HCT116 (cell line): ENCODE data around the gene GPAT3. TPM values are rescaled to one million over a fixed set of nuclear protein-coding genes. Genes with fewer than 3 reads are reported as not detected.

Experiments used
- ATAC-seq: fragments of 200-7000 bp; cut with Tn5 transposase; 2 replicates; pipeline ENCODE4 v1.9.1; 2020; ENCODE audit warnings: mild to moderate bottlenecking, moderate library complexity
- BruUV-seq: library from RNA; stranded (reverse); fragments of 400-500 nt; replicated peaks from 2 replicates; lab custom pipeline; 2021; lab: Mats Ljungman, UMichigan
- CTCF ChIA-PET: fragments of 300-600 bp; sonication (Branson Sonifier 250); formaldehyde crosslinking; loops from one replicate; lab custom pipeline; 2021; ENCODE audit warnings: antibody characterized with exemption; lab: Charles Lee
- POLR2A ChIA-PET: fragments of 300-600, 350-600 bp; sonication (Branson Sonifier 250); formaldehyde crosslinking; loops from one replicate; lab custom pipeline; 2021; ENCODE audit warnings: antibody characterized with exemption; lab: Charles Lee
- RAD21 ChIA-PET, 2 experiments: fragments of 300-600 bp; sonication (Branson Sonifier 250); formaldehyde crosslinking; loops; one replicate each; lab custom pipeline; 2023; ENCODE audit warnings: low total read pairs in 2 of 2; ENCODE audit not compliant: uncharacterized antibody in 2 of 2, unreplicated experiment in 2 of 2, low non-redundant PET in 1 of 2; lab: Charles Lee
- DNase-seq: peaks from one replicate; pipeline ENCODE4 v3.0.0-alpha.2; 2010; ENCODE audit warnings: low read depth, low spot score
- H2AFZ ChIP-seq: fragments of 200-600 bp; shearing (Covaris generic), sonication (generic); 2 replicates; pipeline ENCODE4 v1.6.1; 2017; ENCODE audit warnings: low read depth, mixed run types, mixed read lengths, antibody characterized with exemption, low read length; ENCODE audit not compliant: poor library complexity, severe bottlenecking
- H3K27ac ChIP-seq: 2 replicates; pipeline ENCODE4 v1.5.1; 2012; ENCODE audit warnings: low read depth, low read length
- H3K27me3 ChIP-seq: fragments of 200-600 bp; sonication (generic); 2 replicates; pipeline ENCODE4 v1.6.1; 2016; ENCODE audit warnings: mixed run types, low read length, mixed read lengths; ENCODE audit not compliant: insufficient read depth
- H3K36me3 ChIP-seq, 2 experiments: fragments of 200-500 bp in 1 of 2; fragments of 200-600 bp in 1 of 2; sonication (Bioruptor generic) in 1 of 2; sonication (generic) in 1 of 2; 2 replicates each; pipeline versions ENCODE4 v1.5.1 to v1.6.1; 2014 to 2016; ENCODE audit warnings: low read length in 2 of 2, inconsistent platforms in 1 of 2, mixed read lengths in 1 of 2, mixed run types in 1 of 2; ENCODE audit not compliant: insufficient read depth in 2 of 2, control insufficient read depth in 1 of 2
- H3K4me1 ChIP-seq, 2 experiments: fragments of 200-600 bp in 1 of 2; sonication (generic) in 1 of 2; 2 replicates each; pipeline versions ENCODE4 v1.5.1 to v1.6.1; 2012 to 2017; ENCODE audit warnings: low read length in 2 of 2, inconsistent platforms in 1 of 2, mild to moderate bottlenecking in 1 of 2, mixed read lengths in 1 of 2, mixed run types in 1 of 2, moderate library complexity in 1 of 2; ENCODE audit not compliant: insufficient read depth in 2 of 2, control insufficient read depth in 1 of 2
- H3K4me2 ChIP-seq: fragments of 200-600 bp; sonication (generic); 2 replicates; pipeline ENCODE4 v1.6.1; 2017; ENCODE audit warnings: mixed run types, low read length, mixed read lengths
- H3K4me3 ChIP-seq, 2 experiments: fragments of 200-600 bp in 1 of 2; sonication (generic) in 1 of 2; replicated peaks in 1 of 2; 2 replicates each; pipeline ENCODE4 v1.5.1; 2011 to 2016; ENCODE audit warnings: low read length in 2 of 2, control low read depth in 1 of 2, low read depth in 1 of 2, mild to moderate bottlenecking in 1 of 2, mixed read lengths in 1 of 2, mixed run types in 1 of 2
- H3K79me2 ChIP-seq: fragments of 200-600 bp; sonication (generic); 2 replicates; pipeline ENCODE4 v1.6.1; 2017; ENCODE audit warnings: mild to moderate bottlenecking, mixed run types, low read length, moderate library complexity, mixed read lengths; ENCODE audit not compliant: insufficient read depth
- H3K9ac ChIP-seq: fragments of 200-600 bp; sonication (generic); 2 replicates; pipeline ENCODE4 v1.6.1; 2016; ENCODE audit warnings: low read length, mixed read lengths
- H3K9me2 ChIP-seq: fragments of 200-600 bp; sonication (generic), shearing (Covaris generic); 2 replicates; pipeline ENCODE4 v1.6.1; 2017; ENCODE audit warnings: mixed run types, mild to moderate bottlenecking, moderate library complexity; ENCODE audit not compliant: insufficient read depth
- H3K9me3 ChIP-seq, 2 experiments: fragments of 200-500 bp in 1 of 2; fragments of 200-600 bp in 1 of 2; sonication (Bioruptor generic) in 1 of 2; sonication (generic) in 1 of 2; 2 replicates each; pipeline ENCODE4 v1.6.1; 2014 to 2017; ENCODE audit warnings: low read length in 2 of 2, mixed read lengths in 2 of 2, inconsistent platforms in 1 of 2, low read depth in 1 of 2, mild to moderate bottlenecking in 1 of 2, mixed run types in 1 of 2, moderate library complexity in 1 of 2; ENCODE audit not compliant: control insufficient read depth in 1 of 2, insufficient read depth in 1 of 2
- H4K20me1 ChIP-seq: fragments of 200-600 bp; sonication (generic), shearing (Covaris generic); 2 replicates; pipeline ENCODE4 v1.6.1; 2017; ENCODE audit warnings: mixed run types, mild to moderate bottlenecking, moderate library complexity; ENCODE audit not compliant: insufficient read depth
- CEBPB ChIP-seq: IDR thresholded peaks from 2 replicates; pipeline ENCODE4 v1.6.1; 2012; ENCODE audit warnings: low read depth
- EGR1 ChIP-seq: IDR thresholded peaks from 2 replicates; pipeline ENCODE4 v1.6.1; 2012; ENCODE audit warnings: low read depth
- ELF1 ChIP-seq: IDR thresholded peaks from 2 replicates; pipeline ENCODE4 v1.6.1; 2012; ENCODE audit warnings: low read depth, borderline replicate concordance
- POLR2A ChIP-seq: IDR thresholded peaks from 2 replicates; pipeline ENCODE4 v1.7.0; 2011; ENCODE audit warnings: borderline replicate concordance; ENCODE audit not compliant: insufficient read depth, insufficient read length; ENCODE audit errors: extremely low read depth
- RAD21 ChIP-seq: IDR thresholded peaks from 2 replicates; pipeline ENCODE4 v1.6.1; 2012; ENCODE audit warnings: low read depth, mild to moderate bottlenecking
- SIN3A ChIP-seq: IDR thresholded peaks from 2 replicates; pipeline ENCODE4 v1.6.1; 2012; ENCODE audit warnings: low read depth
- SRF ChIP-seq: IDR thresholded peaks from 2 replicates; pipeline ENCODE4 v1.6.1; 2012; ENCODE audit warnings: low read depth
- TCF7L2 ChIP-seq: IDR thresholded peaks from 2 replicates; pipeline ENCODE4 v1.7.0; 2011; ENCODE audit warnings: borderline replicate concordance, inconsistent platforms; ENCODE audit not compliant: insufficient read depth, insufficient read length; ENCODE audit errors: extremely low read depth
- YY1 ChIP-seq: IDR thresholded peaks from 2 replicates; pipeline ENCODE4 v1.6.1; 2011; ENCODE audit warnings: low read length, low read depth, moderate library complexity, mild to moderate bottlenecking; ENCODE audit not compliant: insufficient replicate concordance; ENCODE audit errors: extremely low read depth
- ZBTB33 ChIP-seq: IDR thresholded peaks from 2 replicates; pipeline ENCODE4 v1.6.1; 2011; ENCODE audit warnings: mild to moderate bottlenecking, low read length, moderate library complexity; ENCODE audit not compliant: insufficient replicate concordance; ENCODE audit errors: extremely low read depth
- ZNF274 ChIP-seq: fragments of 200-500 bp; sonication (Bioruptor generic); IDR thresholded peaks from 2 replicates; pipeline ENCODE4 v1.6.1; 2014; ENCODE audit warnings: mild to moderate bottlenecking, low read depth, low read length, inconsistent platforms
- intact Hi-C: fragments of 100-400 bp; cut with micrococcal nuclease; formaldehyde crosslinking; loops from 2 replicates; pipeline ENCODE4 v1.10.0; 2022
- total RNA-seq: library from RNA; stranded (reverse); gene quantifications from one replicate; pipeline ENCODE4 v1.2.1, GENCODE V29; 2021; ENCODE audit not compliant: unreplicated experiment

Gene GPAT3
- total RNA-seq, 1 experiment from 2014 or later, result 36.7 TPM

GRCh38 chr4:83535520-83536361, at the start of gene GPAT3 (continued):
- TF ChIP-seq ZNF274 (no peak), POLR2A (no peak), EGR1 (peak; percentile 64), CEBPB (peak; percentile 98), TCF7L2 (peak; percentile 61), ELF1 (no peak), YY1 (peak; percentile 56), RAD21 (no peak)
- TF ChIP-seq, all 23 proteins: peak for 12

GRCh38 chr4:83486457-83487129, 49.3 kb upstream of the GPAT3 start:
- H3K79me2 ChIP-seq, result no peaks in the 10 kb centered on the region
- CTCF ChIA-PET, result no interaction called here
- H3K4me2 ChIP-seq, result no peak overlapping the region
- H3K4me1 ChIP-seq, result peaks cover 7 to 16% of the 10 kb centered on the region in 2 experiments; a peak in 3 of 4 replicates
- no peaks in the 10 kb centered on the region for H3K9me2 ChIP-seq
- H3K9ac ChIP-seq, result no peak overlapping the region
- no peaks in the 10 kb centered on the region for H4K20me1 ChIP-seq
- no peak for TF ChIP-seq ZBTB33
- TF ChIP-seq SIN3A, result no peak
- no peak for TF ChIP-seq ELF1
- no peak for TF ChIP-seq SRF
- TF ChIP-seq, all 23 proteins: peak for 0
- BruUV-seq, result no TSS peak
- H3K9me3 ChIP-seq, result no peaks in the 10 kb centered on the region
- no peaks in the 10 kb centered on the region for H3K27me3 ChIP-seq
- intact Hi-C loops, result loop anchor here (2.0 kb wide), 1 partner anchor 42 kb away; no protein-coding TSS in a partner anchor
- H3K36me3 ChIP-seq, result no peaks in the 10 kb centered on the region
- ChIA-PET POLR2A (no interaction called here), RAD21 (no interaction called here)
- H3K4me3 ChIP-seq, result no peak overlapping the region
- no peak overlapping the region for H3K27ac ChIP-seq
- H2AFZ ChIP-seq, result peak overlapping the region; percentile 64
- DNase-seq, result no peak
- no peak for ATAC-seq
